ENCODE data around the gene TLE4.

TLE4 gene

GRCh38 chr9:79765466-79765865 lies 193.7 kb downstream of the TLE4 start:
- no peak overlapping the region for H3K4me3 ChIP-seq (ENCODE audit: control insufficient read depth, low read depth, low read length)
- TF ChIP-seq, protein P1, sequence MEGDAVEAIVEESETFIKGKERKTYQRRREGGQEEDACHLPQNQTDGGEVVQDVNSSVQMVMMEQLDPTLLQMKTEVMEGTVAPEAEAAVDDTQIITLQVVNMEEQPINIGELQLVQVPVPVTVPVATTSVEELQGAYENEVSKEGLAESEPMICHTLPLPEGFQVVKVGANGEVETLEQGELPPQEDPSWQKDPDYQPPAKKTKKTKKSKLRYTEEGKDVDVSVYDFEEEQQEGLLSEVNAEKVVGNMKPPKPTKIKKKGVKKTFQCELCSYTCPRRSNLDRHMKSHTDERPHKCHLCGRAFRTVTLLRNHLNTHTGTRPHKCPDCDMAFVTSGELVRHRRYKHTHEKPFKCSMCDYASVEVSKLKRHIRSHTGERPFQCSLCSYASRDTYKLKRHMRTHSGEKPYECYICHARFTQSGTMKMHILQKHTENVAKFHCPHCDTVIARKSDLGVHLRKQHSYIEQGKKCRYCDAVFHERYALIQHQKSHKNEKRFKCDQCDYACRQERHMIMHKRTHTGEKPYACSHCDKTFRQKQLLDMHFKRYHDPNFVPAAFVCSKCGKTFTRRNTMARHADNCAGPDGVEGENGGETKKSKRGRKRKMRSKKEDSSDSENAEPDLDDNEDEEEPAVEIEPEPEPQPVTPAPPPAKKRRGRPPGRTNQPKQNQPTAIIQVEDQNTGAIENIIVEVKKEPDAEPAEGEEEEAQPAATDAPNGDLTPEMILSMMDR (IDR thresholded peaks at IDR 0.05; ENCODE audit: control insufficient read depth, insufficient read depth, low read depth, low read length, missing control alignments), result no peak
- no peak for DNase-seq (ENCODE audit: low read depth)

GRCh38 chr9:79766091-79766490 lies 194.3 kb downstream of the TLE4 start:
- DNase-seq (ENCODE audit: low read depth), result no peak
- H3K4me3 ChIP-seq (ENCODE audit: control insufficient read depth, low read depth, low read length), result no peak overlapping the region
- TF ChIP-seq, protein P1 (IDR thresholded peaks at IDR 0.05; ENCODE audit: control insufficient read depth, insufficient read depth, low read depth, low read length, missing control alignments), result no peak

- no peak for DNase-seq (ENCODE audit: low read depth)
- no peak overlapping the region for H3K4me3 ChIP-seq (ENCODE audit: control insufficient read depth, low read depth, low read length)
- TF ChIP-seq, protein P1 (IDR thresholded peaks at IDR 0.05; ENCODE audit: control insufficient read depth, insufficient read depth, low read depth, low read length, missing control alignments), result no peak
Measured at GRCh38 chr9:79768194-79768593, 196.4 kb downstream of the TLE4 start.

- no peak overlapping the region for H3K4me3 ChIP-seq (ENCODE audit: control insufficient read depth, low read depth, low read length)
- DNase-seq (ENCODE audit: low read depth), result no peak
- TF ChIP-seq, protein P1 (IDR thresholded peaks at IDR 0.05; ENCODE audit: control insufficient read depth, insufficient read depth, low read depth, low read length, missing control alignments), result peak; percentile 17
Measured at GRCh38 chr9:79769476-79770275, 197.9 kb downstream of the TLE4 start.

GRCh38 chr9:79774356-79774755 lies 202.6 kb downstream of the TLE4 start:
- TF ChIP-seq, protein P1 (IDR thresholded peaks at IDR 0.05; ENCODE audit: control insufficient read depth, insufficient read depth, low read depth, low read length, missing control alignments), result no peak
- no peak overlapping the region for H3K4me3 ChIP-seq (ENCODE audit: control insufficient read depth, low read depth, low read length)
- no peak for DNase-seq (ENCODE audit: low read depth)

Measured in AG09309 (cell line).